ENCODE results near the gene PIGX.
A peak's percentile ranks its signal among the peaks of the same experiment; 100 is the strongest.

The PIGX gene

DNA sequence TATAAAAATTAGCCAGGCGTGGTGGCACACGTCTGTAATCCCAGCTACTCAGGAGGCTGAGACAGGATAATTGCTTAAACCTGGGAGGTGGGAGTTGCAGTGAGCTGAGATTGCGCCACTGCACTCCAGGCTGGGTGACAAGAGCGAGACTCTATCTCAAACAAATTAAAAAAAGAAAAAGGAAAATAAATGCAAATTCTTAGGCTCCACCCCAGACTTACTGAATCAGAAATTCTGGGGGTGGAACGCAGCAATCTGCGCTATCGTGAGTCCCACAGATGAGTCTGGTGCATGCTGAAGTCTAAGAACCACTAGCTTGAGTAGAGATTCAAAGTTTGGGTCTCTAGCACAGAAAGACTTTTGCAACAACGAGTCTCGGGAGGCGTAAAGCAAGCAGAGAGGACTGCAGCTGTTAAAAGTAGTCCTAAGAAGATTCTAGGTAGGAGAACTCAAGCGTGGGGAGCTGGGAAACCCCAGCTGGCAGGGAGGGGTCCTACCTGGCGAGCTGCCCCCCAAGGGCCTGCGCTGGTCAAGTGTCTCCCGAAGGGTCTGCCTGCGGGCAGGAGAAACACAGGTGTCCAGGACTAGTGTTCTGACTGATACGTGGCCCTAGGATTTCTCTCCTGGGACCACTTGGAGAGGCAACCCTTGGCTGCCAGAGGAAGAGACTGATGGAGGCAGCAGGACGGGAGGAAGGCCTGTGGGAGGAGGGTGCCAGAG is 22.1 kb upstream of the PIGX start:
- Histone ChIP-seq H3K27me3 (replicated peaks in 2 of 5; ENCODE audit: control insufficient read depth in 4 of 5, insufficient read depth in 5 of 5, low read length in 4 of 5) (no peaks in the 10 kb centered on the region), H3K9me3 (ENCODE audit: control extremely low read depth in 1 of 5, control insufficient read depth in 4 of 5, insufficient read depth in 2 of 5, low read depth in 1 of 5, low read length in 4 of 5) (no peaks in the 10 kb centered on the region), H3K36me3 (ENCODE audit: control insufficient read depth in 4 of 4, insufficient read depth in 4 of 4, low read length in 3 of 4) (no peaks in the 10 kb centered on the region), H3K4me3 (ENCODE audit: control insufficient read depth in 1 of 7, extremely low read depth in 1 of 7, insufficient read depth in 4 of 7, low read depth in 2 of 7, low read length in 6 of 7) (no peak overlapping the region), H3K4me1 (ENCODE audit: control extremely low read depth in 1 of 4, control insufficient read depth in 4 of 4, insufficient read depth in 4 of 4, low read length in 3 of 4) (peaks cover 12 to 66% (median 29%) of the 10 kb centered on the region in 4 experiments), H3K27ac (ENCODE audit: insufficient read depth in 1 of 2, low read depth in 1 of 2, low read length in 2 of 2, poor library complexity in 1 of 2, severe bottlenecking in 2 of 2) (no peak overlapping the region)
- no peak for DNase-seq
- CTCF ChIA-PET = interaction anchor here (0.5 to 1.5 kb wide), 4 partner anchors 60 to 234 kb away, joined by 3 read pairs; no protein-coding TSS in a partner anchor
- POLR2A ChIA-PET = no interaction called here
- WGBS (ENCODE audit: insufficient coverage) = 91% methylated on average over 13 of the region's 17 CpGs

DNA sequence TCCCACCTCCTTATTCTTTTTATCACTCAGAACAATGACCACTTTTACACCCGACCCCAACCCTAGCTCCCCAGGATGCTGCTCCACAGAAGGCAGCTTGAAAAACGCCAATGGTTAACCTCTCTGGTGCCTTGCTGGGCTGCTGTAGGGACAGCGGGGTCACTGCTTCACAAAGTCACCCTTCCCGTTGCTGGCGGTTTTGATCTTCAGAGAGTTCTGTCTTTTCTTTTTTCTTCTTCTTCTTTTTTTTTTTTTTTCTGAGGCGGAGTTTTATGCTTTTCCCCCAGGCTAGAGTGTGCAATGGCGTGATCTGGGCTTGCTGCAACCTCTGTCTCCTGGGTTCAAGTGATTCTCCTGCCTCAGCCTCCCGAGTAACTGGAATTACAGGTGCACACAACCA is 20.8 kb upstream of the PIGX start:
- 94% methylated on average over 8 of the region's 8 CpGs for WGBS (ENCODE audit: insufficient coverage)
- Histone ChIP-seq H3K27ac (ENCODE audit: insufficient read depth in 1 of 2, low read depth in 1 of 2, low read length in 2 of 2, poor library complexity in 1 of 2, severe bottlenecking in 2 of 2) (no peak overlapping the region), H3K4me3 (ENCODE audit: control insufficient read depth in 1 of 7, extremely low read depth in 1 of 7, insufficient read depth in 4 of 7, low read depth in 2 of 7, low read length in 6 of 7) (no peak overlapping the region), H3K36me3 (ENCODE audit: control insufficient read depth in 4 of 4, insufficient read depth in 4 of 4, low read length in 3 of 4) (no peaks in the 10 kb centered on the region), H3K27me3 (replicated peaks in 2 of 5; ENCODE audit: control insufficient read depth in 4 of 5, insufficient read depth in 5 of 5, low read length in 4 of 5) (no peaks in the 10 kb centered on the region), H3K9me3 (ENCODE audit: control extremely low read depth in 1 of 5, control insufficient read depth in 4 of 5, insufficient read depth in 2 of 5, low read depth in 1 of 5, low read length in 4 of 5) (no peaks in the 10 kb centered on the region), H3K4me1 (ENCODE audit: control extremely low read depth in 1 of 4, control insufficient read depth in 4 of 4, insufficient read depth in 4 of 4, low read length in 3 of 4) (peaks cover 10 to 55% (median 26%) of the 10 kb centered on the region in 4 experiments)
- POLR2A ChIA-PET = interaction anchor here (0.6 kb wide), 1 partner anchor 39 kb away, joined by 5 read pairs; no protein-coding TSS in a partner anchor
- CTCF ChIA-PET = interaction anchor here (1.5 to 4.3 kb wide), 2 partner anchors 82 to 108 kb away, joined by 3 to 28 read pairs; no protein-coding TSS in a partner anchor
- DNase-seq = no peak

DNA sequence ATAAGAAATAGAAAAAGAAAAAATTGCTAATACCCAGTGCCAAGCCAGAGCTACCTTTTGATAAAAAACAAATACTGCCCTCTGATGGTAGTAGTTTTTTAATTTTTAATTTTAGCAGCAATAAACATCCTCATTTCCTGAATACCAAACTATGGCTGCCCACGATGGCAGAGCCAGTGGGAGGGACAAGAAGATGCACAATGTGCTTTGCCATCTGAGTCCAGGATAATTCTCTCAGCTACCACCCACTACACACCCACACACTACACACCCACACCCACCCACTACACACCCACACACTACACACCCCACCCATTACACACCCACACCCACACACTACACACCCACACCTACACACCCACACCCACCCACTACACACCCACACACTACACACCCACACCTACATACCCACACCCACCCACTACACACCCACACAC is 18.0 kb upstream of the PIGX start:
- H3K27me3 ChIP-seq (replicated peaks in 2 of 5; ENCODE audit: control insufficient read depth in 4 of 5, insufficient read depth in 5 of 5, low read length in 4 of 5) = no peaks in the 10 kb centered on the region
- no CpG with 5 or more reads among the region's 1 CpG for WGBS (ENCODE audit: insufficient coverage)
- POLR2A ChIA-PET = no interaction called here
- DNase-seq = peak; percentile 68 to 81 (median 80)
- H3K27ac ChIP-seq (ENCODE audit: insufficient read depth in 1 of 2, low read depth in 1 of 2, low read length in 2 of 2, poor library complexity in 1 of 2, severe bottlenecking in 2 of 2) = no peak overlapping the region
- CTCF ChIA-PET = interaction anchor here (0.8 to 4.3 kb wide), 9 partner anchors 10 to 170 kb away, joined by 3 to 28 read pairs (median 3); no protein-coding TSS in a partner anchor
- H3K36me3 ChIP-seq (ENCODE audit: control insufficient read depth in 4 of 4, insufficient read depth in 4 of 4, low read length in 3 of 4) = no peaks in the 10 kb centered on the region
- peaks cover 2 to 33% (median 14%) of the 10 kb centered on the region in 4 experiments for H3K4me1 ChIP-seq (ENCODE audit: control extremely low read depth in 1 of 4, control insufficient read depth in 4 of 4, insufficient read depth in 4 of 4, low read length in 3 of 4)
- H3K9me3 ChIP-seq (ENCODE audit: control extremely low read depth in 1 of 5, control insufficient read depth in 4 of 5, insufficient read depth in 2 of 5, low read depth in 1 of 5, low read length in 4 of 5) = no peaks in the 10 kb centered on the region
- H3K4me3 ChIP-seq (ENCODE audit: control insufficient read depth in 1 of 7, extremely low read depth in 1 of 7, insufficient read depth in 4 of 7, low read depth in 2 of 7, low read length in 6 of 7) = peak overlapping the region in 2 of 7 experiments; percentile 33 to 57

GRCh38 chr3:196694941-196695848 is 17.0 kb upstream of the PIGX start:
- CTCF ChIA-PET = interaction anchor here (1.2 to 1.3 kb wide), 2 partner anchors 86 to 171 kb away, joined by 4 to 6 read pairs; no protein-coding TSS in a partner anchor
- POLR2A ChIA-PET = no interaction called here
- no peaks in the 10 kb centered on the region for H3K36me3 ChIP-seq (ENCODE audit: control insufficient read depth in 4 of 4, insufficient read depth in 4 of 4, low read length in 3 of 4)
- peaks cover 2 to 29% (median 14%) of the 10 kb centered on the region in 4 experiments for H3K4me1 ChIP-seq (ENCODE audit: control extremely low read depth in 1 of 4, control insufficient read depth in 4 of 4, insufficient read depth in 4 of 4, low read length in 3 of 4)
- H3K27ac ChIP-seq (ENCODE audit: insufficient read depth in 1 of 2, low read depth in 1 of 2, low read length in 2 of 2, poor library complexity in 1 of 2, severe bottlenecking in 2 of 2) = no peak overlapping the region
- no peak overlapping the region for H3K4me3 ChIP-seq (ENCODE audit: control insufficient read depth in 1 of 7, extremely low read depth in 1 of 7, insufficient read depth in 4 of 7, low read depth in 2 of 7, low read length in 6 of 7)
- DNase-seq = no peak
- H3K27me3 ChIP-seq (replicated peaks in 2 of 5; ENCODE audit: control insufficient read depth in 4 of 5, insufficient read depth in 5 of 5, low read length in 4 of 5) = no peaks in the 10 kb centered on the region
- H3K9me3 ChIP-seq (ENCODE audit: control extremely low read depth in 1 of 5, control insufficient read depth in 4 of 5, insufficient read depth in 2 of 5, low read depth in 1 of 5, low read length in 4 of 5) = no peaks in the 10 kb centered on the region
- WGBS (ENCODE audit: insufficient coverage) = 96% methylated on average over 7 of the region's 17 CpGs

GRCh38 chr3:196695849-196696226 is 16.3 kb upstream of the PIGX start:
- Histone ChIP-seq H3K9me3 (ENCODE audit: control extremely low read depth in 1 of 5, control insufficient read depth in 4 of 5, insufficient read depth in 2 of 5, low read depth in 1 of 5, low read length in 4 of 5) (no peaks in the 10 kb centered on the region), H3K4me3 (ENCODE audit: control insufficient read depth in 1 of 7, extremely low read depth in 1 of 7, insufficient read depth in 4 of 7, low read depth in 2 of 7, low read length in 6 of 7) (no peak overlapping the region), H3K36me3 (ENCODE audit: control insufficient read depth in 4 of 4, insufficient read depth in 4 of 4, low read length in 3 of 4) (no peaks in the 10 kb centered on the region), H3K4me1 (ENCODE audit: control extremely low read depth in 1 of 4, control insufficient read depth in 4 of 4, insufficient read depth in 4 of 4, low read length in 3 of 4) (peaks cover 2 to 26% (median 14%) of the 10 kb centered on the region in 4 experiments), H3K27ac (ENCODE audit: insufficient read depth in 1 of 2, low read depth in 1 of 2, low read length in 2 of 2, poor library complexity in 1 of 2, severe bottlenecking in 2 of 2) (no peak overlapping the region), H3K27me3 (replicated peaks in 2 of 5; ENCODE audit: control insufficient read depth in 4 of 5, insufficient read depth in 5 of 5, low read length in 4 of 5) (no peaks in the 10 kb centered on the region)
- POLR2A ChIA-PET = no interaction called here
- CTCF ChIA-PET = interaction anchor here (1.1 to 1.3 kb wide), 3 partner anchors 87 to 172 kb away, joined by 3 to 6 read pairs (median 4); no protein-coding TSS in a partner anchor
- WGBS (ENCODE audit: insufficient coverage) = 96% methylated on average over 5 of the region's 5 CpGs
- DNase-seq = no peak

DNA sequence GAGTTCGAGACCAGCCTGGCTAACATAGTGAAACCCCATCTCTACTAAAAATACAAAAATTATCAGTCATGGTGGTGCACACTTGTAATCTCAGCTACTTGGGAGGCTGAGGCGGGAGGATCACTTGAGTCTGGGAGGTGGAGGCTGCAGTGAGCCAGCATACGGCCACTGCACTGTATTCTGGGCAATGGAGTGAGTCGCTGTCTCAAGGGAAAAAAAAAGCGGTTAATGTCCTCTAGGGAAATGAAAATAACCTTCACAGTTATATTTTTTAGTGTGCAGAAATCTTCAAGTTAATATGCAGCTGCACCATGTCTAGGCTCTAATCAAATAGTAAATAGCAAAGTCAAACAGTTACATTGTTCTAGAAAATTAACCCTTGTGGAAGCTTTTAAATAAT is 14.9 kb upstream of the PIGX start:
- Histone ChIP-seq H3K9me3 (ENCODE audit: control extremely low read depth in 1 of 5, control insufficient read depth in 4 of 5, insufficient read depth in 2 of 5, low read depth in 1 of 5, low read length in 4 of 5) (no peaks in the 10 kb centered on the region), H3K27ac (ENCODE audit: insufficient read depth in 1 of 2, low read depth in 1 of 2, low read length in 2 of 2, poor library complexity in 1 of 2, severe bottlenecking in 2 of 2) (no peak overlapping the region), H3K36me3 (ENCODE audit: control insufficient read depth in 4 of 4, insufficient read depth in 4 of 4, low read length in 3 of 4) (no peaks in the 10 kb centered on the region), H3K4me1 (ENCODE audit: control extremely low read depth in 1 of 4, control insufficient read depth in 4 of 4, insufficient read depth in 4 of 4, low read length in 3 of 4) (peaks cover 0 to 17% (median 13%) of the 10 kb centered on the region in 4 experiments), H3K4me3 (ENCODE audit: control insufficient read depth in 1 of 7, extremely low read depth in 1 of 7, insufficient read depth in 4 of 7, low read depth in 2 of 7, low read length in 6 of 7) (no peak overlapping the region), H3K27me3 (replicated peaks in 2 of 5; ENCODE audit: control insufficient read depth in 4 of 5, insufficient read depth in 5 of 5, low read length in 4 of 5) (no peaks in the 10 kb centered on the region)
- CTCF ChIA-PET = interaction anchor here (0.7 to 2.4 kb wide), 2 partner anchors 12 to 264 kb away, joined by 3 to 8 read pairs; no protein-coding TSS in a partner anchor
- DNase-seq = no peak
- POLR2A ChIA-PET = no interaction called here
- 88% methylated on average over 3 of the region's 5 CpGs for WGBS (ENCODE audit: insufficient coverage)

Data from common myeloid progenitor, CD34-positive (primary cell).